GM13976 (cell line): ENCODE measurements around the gene CD8A.
A peak's percentile ranks its signal among the peaks of the same experiment; 100 is the strongest.

Experiments
- DNase-seq: peaks from one replicate; pipeline ENCODE4 v3.0.0; 2012; ENCODE audit warnings: low spot score
- CTCF ChIP-seq: IDR thresholded peaks from 2 replicates; pipeline ENCODE4 v1.5.1; 2012; ENCODE audit warnings: borderline replicate concordance, mild to moderate bottlenecking; ENCODE audit not compliant: insufficient read depth; ENCODE audit errors: extremely low read depth, missing control alignments, control extremely low read depth
- in situ Hi-C: fragments of 300-500 bp; cut with MboI; formaldehyde crosslinking; loops from one replicate; pipeline ENCODE4 v1.12.0; 2022; ENCODE audit warnings: low sequenced_read_pairs, mixed read lengths, inconsistent platforms; ENCODE audit not compliant: unreplicated experiment

CD8A gene

GRCh38 chr2:86765310-86765695 is 25.4 kb downstream of the CD8A start:
- in situ Hi-C loops: no loop called here
- TF ChIP-seq CTCF: no peak
- no peak for DNase-seq

- peak; percentile 60 for TF ChIP-seq CTCF
- in situ Hi-C loops: no loop called here
- DNase-seq: peak; percentile 61
These were observed 25.9 kb downstream of the CD8A start for GRCh38 chr2:86764661-86765309.

DNA sequence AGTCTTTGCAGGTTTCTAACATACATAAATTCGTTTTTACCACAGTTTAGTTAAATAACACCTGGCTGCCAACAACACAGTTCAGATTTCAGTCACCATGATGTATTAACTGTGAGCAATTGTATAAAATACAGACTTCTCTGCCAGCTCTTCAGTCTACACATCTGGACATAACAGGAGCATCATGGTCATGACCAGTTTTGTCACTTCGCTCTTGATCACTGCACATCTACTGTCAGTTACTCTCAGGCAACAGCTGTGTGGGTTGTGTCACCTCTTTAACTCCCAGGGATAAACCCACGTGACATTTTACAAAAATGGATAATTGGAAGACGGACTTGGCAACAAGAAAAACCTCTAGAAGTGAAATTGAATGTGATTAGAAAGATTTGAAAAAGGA is 30.3 kb downstream of the CD8A start:
- TF ChIP-seq CTCF: no peak
- DNase-seq: no peak
- in situ Hi-C loops: no loop called here

- no peak for TF ChIP-seq CTCF
- in situ Hi-C loops: no loop called here
- DNase-seq: no peak
These were observed 32.3 kb downstream of the CD8A start for GRCh38 chr2:86758405-86758804.

- TF ChIP-seq CTCF: no peak
- in situ Hi-C loops: no loop called here
- no peak for DNase-seq
These were observed 37.1 kb downstream of the CD8A start for GRCh38 chr2:86753606-86754005.

- in situ Hi-C loops: no loop called here
- DNase-seq: no peak
- no peak for TF ChIP-seq CTCF
These were observed 37.8 kb downstream of the CD8A start for GRCh38 chr2:86752934-86753333.
